ENCODE results near the gene ITGA1.

ITGA1 gene

DNA sequence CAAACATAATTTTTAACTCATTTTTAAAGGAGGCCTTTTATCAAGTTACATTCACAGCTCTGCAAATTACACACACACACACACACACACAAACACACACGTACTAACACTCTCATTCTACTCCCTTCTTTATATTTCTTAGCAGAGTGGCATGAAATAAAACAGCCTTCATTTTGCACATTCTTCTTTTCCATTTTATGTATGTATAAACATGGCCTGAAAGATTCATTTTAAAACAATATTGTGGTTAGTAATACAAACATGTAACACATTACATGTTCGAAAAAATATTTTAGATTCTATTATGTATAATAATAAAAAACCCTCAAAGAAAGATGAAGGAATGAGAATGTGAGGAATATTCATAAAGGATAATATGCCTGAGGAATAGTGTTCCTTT lies 115.4 kb downstream of the ITGA1 start:
- H3K27me3 ChIP-seq (ENCODE audit: insufficient read depth, poor library complexity, severe bottlenecking): no peaks in the 10 kb centered on the region
- ATAC-seq (ENCODE audit: low read depth) (no peak), DNase-seq (ENCODE audit: low spot score) (no peak)
- TF ChIP-seq, protein P1, sequence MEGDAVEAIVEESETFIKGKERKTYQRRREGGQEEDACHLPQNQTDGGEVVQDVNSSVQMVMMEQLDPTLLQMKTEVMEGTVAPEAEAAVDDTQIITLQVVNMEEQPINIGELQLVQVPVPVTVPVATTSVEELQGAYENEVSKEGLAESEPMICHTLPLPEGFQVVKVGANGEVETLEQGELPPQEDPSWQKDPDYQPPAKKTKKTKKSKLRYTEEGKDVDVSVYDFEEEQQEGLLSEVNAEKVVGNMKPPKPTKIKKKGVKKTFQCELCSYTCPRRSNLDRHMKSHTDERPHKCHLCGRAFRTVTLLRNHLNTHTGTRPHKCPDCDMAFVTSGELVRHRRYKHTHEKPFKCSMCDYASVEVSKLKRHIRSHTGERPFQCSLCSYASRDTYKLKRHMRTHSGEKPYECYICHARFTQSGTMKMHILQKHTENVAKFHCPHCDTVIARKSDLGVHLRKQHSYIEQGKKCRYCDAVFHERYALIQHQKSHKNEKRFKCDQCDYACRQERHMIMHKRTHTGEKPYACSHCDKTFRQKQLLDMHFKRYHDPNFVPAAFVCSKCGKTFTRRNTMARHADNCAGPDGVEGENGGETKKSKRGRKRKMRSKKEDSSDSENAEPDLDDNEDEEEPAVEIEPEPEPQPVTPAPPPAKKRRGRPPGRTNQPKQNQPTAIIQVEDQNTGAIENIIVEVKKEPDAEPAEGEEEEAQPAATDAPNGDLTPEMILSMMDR (IDR thresholded peaks at IDR 0.05; ENCODE audit: poor library complexity, severe bottlenecking): no peak
- H3K4me1 ChIP-seq (ENCODE audit: insufficient read depth, poor library complexity, severe bottlenecking): no peaks in the 10 kb centered on the region
- no peak overlapping the region for H3K27ac ChIP-seq (ENCODE audit: poor library complexity, severe bottlenecking)
- H3K4me3 ChIP-seq (ENCODE audit: severe bottlenecking): no peak overlapping the region
- no peaks in the 10 kb centered on the region for H3K9me3 ChIP-seq (ENCODE audit: severe bottlenecking)
- H3K36me3 ChIP-seq (ENCODE audit: low read depth): no peaks in the 10 kb centered on the region

GRCh38 chr5:52906343-52906742 lies 118.6 kb downstream of the ITGA1 start:
- Histone ChIP-seq H3K4me1 (ENCODE audit: insufficient read depth, poor library complexity, severe bottlenecking) (no peaks in the 10 kb centered on the region), H3K9me3 (ENCODE audit: severe bottlenecking) (no peaks in the 10 kb centered on the region), H3K36me3 (ENCODE audit: low read depth) (no peaks in the 10 kb centered on the region), H3K4me3 (ENCODE audit: severe bottlenecking) (no peak overlapping the region), H3K27me3 (ENCODE audit: insufficient read depth, poor library complexity, severe bottlenecking) (no peaks in the 10 kb centered on the region), H3K27ac (ENCODE audit: poor library complexity, severe bottlenecking) (no peak overlapping the region)
- TF ChIP-seq, protein P1 (IDR thresholded peaks at IDR 0.05; ENCODE audit: poor library complexity, severe bottlenecking): no peak
- ATAC-seq (ENCODE audit: low read depth): no peak
- no peak for DNase-seq (ENCODE audit: low spot score)

DNA sequence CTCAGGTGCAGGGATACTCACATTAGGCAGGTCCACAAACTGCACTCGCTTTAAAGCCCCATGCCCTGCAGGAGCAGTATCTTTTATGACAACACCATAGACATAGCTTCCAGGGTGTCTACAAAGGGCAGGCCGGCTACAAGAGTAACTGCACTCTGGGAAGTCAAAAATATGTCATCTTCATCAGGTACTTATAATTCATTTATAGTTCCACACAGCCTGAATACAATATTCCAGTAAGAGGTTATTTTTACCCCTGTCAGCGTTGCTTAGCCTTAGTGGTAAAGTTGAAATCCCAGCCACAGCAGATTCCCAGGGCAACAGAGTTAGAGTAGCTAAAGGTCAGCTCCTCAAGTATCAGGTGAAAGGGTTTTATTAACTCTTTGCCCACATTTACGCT lies 119.1 kb downstream of the ITGA1 start:
- Histone ChIP-seq H3K4me1 (ENCODE audit: insufficient read depth, poor library complexity, severe bottlenecking) (no peaks in the 10 kb centered on the region), H3K9me3 (ENCODE audit: severe bottlenecking) (no peaks in the 10 kb centered on the region), H3K27me3 (ENCODE audit: insufficient read depth, poor library complexity, severe bottlenecking) (no peaks in the 10 kb centered on the region), H3K4me3 (ENCODE audit: severe bottlenecking) (no peak overlapping the region), H3K36me3 (ENCODE audit: low read depth) (no peaks in the 10 kb centered on the region), H3K27ac (ENCODE audit: poor library complexity, severe bottlenecking) (no peak overlapping the region)
- TF ChIP-seq, protein P1 (IDR thresholded peaks at IDR 0.05; ENCODE audit: poor library complexity, severe bottlenecking): no peak
- DNase-seq (ENCODE audit: low spot score) (no peak), ATAC-seq (ENCODE audit: low read depth) (no peak)

DNA sequence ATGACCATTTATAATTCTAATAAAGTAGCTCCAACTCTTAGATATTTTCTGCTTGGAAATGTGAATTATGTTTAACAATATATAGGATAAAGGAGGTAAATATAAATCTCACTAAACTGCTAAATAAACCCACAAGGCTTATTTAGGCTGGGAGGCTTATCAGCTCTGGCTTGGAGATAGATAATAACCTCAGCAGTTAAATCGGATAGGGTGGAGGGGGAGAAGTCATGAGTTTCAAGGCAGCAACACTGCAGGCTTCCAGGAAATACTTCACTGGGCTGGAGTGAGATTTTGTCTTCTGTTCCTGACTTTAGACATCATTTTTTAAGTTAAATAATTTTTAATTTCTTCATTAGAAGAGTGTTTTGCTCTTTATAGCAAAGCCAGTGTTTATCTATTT lies 121.5 kb downstream of the ITGA1 start:
- TF ChIP-seq, protein P1 (IDR thresholded peaks at IDR 0.05; ENCODE audit: poor library complexity, severe bottlenecking): no peak
- ATAC-seq (ENCODE audit: low read depth) (no peak), DNase-seq (ENCODE audit: low spot score) (no peak)
- Histone ChIP-seq H3K27ac (ENCODE audit: poor library complexity, severe bottlenecking) (no peak overlapping the region), H3K27me3 (ENCODE audit: insufficient read depth, poor library complexity, severe bottlenecking) (no peaks in the 10 kb centered on the region), H3K4me3 (ENCODE audit: severe bottlenecking) (no peak overlapping the region), H3K9me3 (ENCODE audit: severe bottlenecking) (no peaks in the 10 kb centered on the region), H3K4me1 (ENCODE audit: insufficient read depth, poor library complexity, severe bottlenecking) (no peaks in the 10 kb centered on the region), H3K36me3 (ENCODE audit: low read depth) (no peaks in the 10 kb centered on the region)

- H3K36me3 ChIP-seq (ENCODE audit: low read depth): no peaks in the 10 kb centered on the region
- TF ChIP-seq, protein P1 (IDR thresholded peaks at IDR 0.05; ENCODE audit: poor library complexity, severe bottlenecking): no peak
- no peak overlapping the region for H3K27ac ChIP-seq (ENCODE audit: poor library complexity, severe bottlenecking)
- H3K9me3 ChIP-seq (ENCODE audit: severe bottlenecking): no peaks in the 10 kb centered on the region
- no peak for ATAC-seq (ENCODE audit: low read depth)
- H3K4me1 ChIP-seq (ENCODE audit: insufficient read depth, poor library complexity, severe bottlenecking): no peaks in the 10 kb centered on the region
- no peaks in the 10 kb centered on the region for H3K27me3 ChIP-seq (ENCODE audit: insufficient read depth, poor library complexity, severe bottlenecking)
- no peak overlapping the region for H3K4me3 ChIP-seq (ENCODE audit: severe bottlenecking)
- DNase-seq (ENCODE audit: low spot score): no peak
These were observed 122.4 kb downstream of the ITGA1 start for GRCh38 chr5:52910071-52910470.

Data from RWPE2 (cell line).